Tongue (tissue), 1 donor: ENCODE data around the gene ITIH2. TPM values are rescaled to one million over a fixed set of nuclear protein-coding genes. Genes with fewer than 3 reads are reported as not detected.

Source experiments
- total RNA-seq: library from RNA; depleted of rRNA; stranded (reverse); fragments of >200 nt; gene quantifications from one replicate; pipeline ENCODE4 v1.2.3, GENCODE V29; 2014

Gene ITIH2
- total RNA-seq, 1 donor from 2014 or later = not detected

Other genes starting within 250 kb of the ITIH2 start
- gene ITIH5, start 36.4 kb upstream of the ITIH2 start, total RNA-seq = 67.9 TPM
- 13.7 TPM for gene KIN, start 84.7 kb downstream of the ITIH2 start, total RNA-seq
- 330 TPM for gene ATP5F1C, start 84.9 kb downstream of the ITIH2 start, total RNA-seq
- 3.0 TPM for gene TAF3, start 115.2 kb downstream of the ITIH2 start, total RNA-seq